Uterus (tissue), 4 donors: ENCODE measurements around the gene GATAD2B. TPM values are rescaled to one million over a fixed set of nuclear protein-coding genes. Genes with fewer than 3 reads are reported as not detected.

Source experiments
- DNase-seq, 2 donors: peaks; one replicate each; pipeline ENCODE4 v3.0.0-alpha.2; 2019 to 2020
- H3K27ac ChIP-seq, 2 donors: fragments of 200-600 bp; sonication (generic); 1 replicate in 1 of 2; 2 replicates in 1 of 2; pipeline ENCODE4 v1.5.1; 2016 to 2018
- H3K27me3 ChIP-seq, 2 donors: fragments of 200-600 bp; sonication (generic); one replicate each; pipeline ENCODE4 v1.5.1; 2018 to 2019; ENCODE audit warnings: control low read depth in 1 of 2
- H3K36me3 ChIP-seq, 2 donors: fragments of 200-600 bp; sonication (generic); one replicate each; pipeline ENCODE4 v1.5.1; 2019; ENCODE audit warnings: control low read depth in 1 of 2
- H3K4me1 ChIP-seq, 2 donors: fragments of 200-600 bp; sonication (generic); one replicate each; pipeline ENCODE4 v1.5.1; 2018 to 2019; ENCODE audit warnings: control low read depth in 1 of 2
- H3K4me3 ChIP-seq, 2 donors: fragments of 200-600 bp; sonication (generic); 1 replicate in 1 of 2; 2 replicates in 1 of 2; pipeline ENCODE4 v1.5.1; 2018 to 2019; ENCODE audit warnings: mild to moderate bottlenecking in 1 of 2
- H3K9me3 ChIP-seq, 2 donors: fragments of 200-600 bp; sonication (generic); one replicate each; pipeline ENCODE4 v1.5.1; 2019; ENCODE audit warnings: control low read depth in 1 of 2
- CTCF ChIP-seq, 4 experiments: fragments of 200-600 bp in 2 of 4; fragments of 450-650 bp in 2 of 4; sonication (generic) in 2 of 4; IDR thresholded peaks; one replicate each; pipeline ENCODE4 v1.5.1; 2016 to 2019; ENCODE audit warnings: antibody characterized with exemption in 4 of 4, mild to moderate bottlenecking in 2 of 4, moderate library complexity in 1 of 4
- POLR2A ChIP-seq, 2 donors: fragments of 450-650 bp; IDR thresholded peaks; one replicate each; pipeline ENCODE4 v1.6.1; 2016; ENCODE audit warnings: antibody characterized with exemption in 2 of 2, mild to moderate bottlenecking in 1 of 2, moderate library complexity in 1 of 2
- intact Hi-C: fragments of 100-400 bp; cut with DNase I; formaldehyde crosslinking; loops from one replicate; pipeline ENCODE4 v1.15.1; 2023; ENCODE audit warnings: low total_unique reads
- total RNA-seq, 4 donors: library from RNA; depleted of rRNA in 3 of 4; stranded (reverse); fragments of >200 nt in 3 of 4; gene quantifications; one replicate each; pipeline versions ENCODE4 v1.1.0 to v1.2.4, GENCODE V29; 2014 to 2023
- donor health status: DM: yes; HTN: yes; CAD: no.

GATAD2B gene
- total RNA-seq, 4 donors from 2014 or later = 7.1 to 79.0 (median 26.6) TPM

DNA sequence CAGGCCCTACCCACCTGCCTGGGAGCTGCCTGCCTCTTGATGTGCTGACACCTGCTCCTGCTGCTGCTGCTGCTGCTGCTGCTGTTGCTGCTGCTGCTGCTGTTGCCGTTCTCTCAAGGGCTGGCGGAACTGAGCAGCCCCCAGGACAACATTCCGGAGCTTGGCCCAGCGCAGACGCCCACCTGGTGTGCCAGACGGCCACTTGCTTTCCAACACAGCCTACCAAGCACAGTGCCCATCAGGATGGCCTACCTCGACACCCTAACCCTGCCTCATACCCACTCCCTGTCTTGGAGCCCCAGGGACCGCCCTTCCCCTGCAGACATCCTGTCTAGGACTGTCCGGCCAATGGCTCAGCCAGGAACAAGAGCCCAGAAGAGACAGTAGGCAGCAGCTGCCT lies 12.0 kb upstream of the GATAD2B start:
- intact Hi-C loops = no loop called here
- H3K36me3 ChIP-seq = no peaks in the 10 kb centered on the region
- no peaks in the 10 kb centered on the region for H3K4me1 ChIP-seq
- H3K27me3 ChIP-seq = no peaks in the 10 kb centered on the region
- no peak overlapping the region for H3K27ac ChIP-seq
- H3K4me3 ChIP-seq = no peak overlapping the region
- no peak for TF ChIP-seq POLR2A (IDR thresholded peaks at IDR 0.05)
- no peak for TF ChIP-seq CTCF (IDR thresholded peaks at IDR 0.05)
- DNase-seq = peak in 1 of 2 donors; percentile 4
- no peaks in the 10 kb centered on the region for H3K9me3 ChIP-seq

- Histone ChIP-seq H3K9me3 (no peaks in the 10 kb centered on the region), H3K4me3 (no peak overlapping the region), H3K27me3 (no peaks in the 10 kb centered on the region), H3K27ac (no peak overlapping the region), H3K4me1 (no peaks in the 10 kb centered on the region), H3K36me3 (no peaks in the 10 kb centered on the region)
- TF ChIP-seq POLR2A (IDR thresholded peaks at IDR 0.05) = no peak
- TF ChIP-seq CTCF (IDR thresholded peaks at IDR 0.05) = no peak
- no peak for DNase-seq
- intact Hi-C loops = no loop called here
Measured at GRCh38 chr1:153933955-153934354, 11.2 kb upstream of the GATAD2B start.

DNA sequence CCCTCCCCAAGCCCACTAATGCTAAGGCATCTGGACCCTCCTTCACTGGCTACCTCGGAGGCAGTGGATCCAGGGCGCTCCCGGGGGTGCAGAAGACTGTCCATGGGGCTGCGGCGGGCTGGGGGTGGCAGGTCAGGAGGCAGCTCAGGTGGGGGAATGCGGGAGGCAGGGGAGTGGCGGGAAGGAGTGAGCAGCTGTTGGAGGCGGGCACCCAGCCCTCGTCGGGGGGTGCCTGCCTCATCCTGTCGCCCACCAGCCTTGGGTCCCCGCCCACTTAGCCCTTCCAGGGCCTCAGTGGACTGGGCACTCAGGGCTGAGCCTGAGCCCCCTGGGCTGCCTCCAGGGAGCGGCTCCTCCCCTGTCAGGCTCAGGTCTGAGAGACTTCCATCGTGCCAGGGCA lies 10.7 kb upstream of the GATAD2B start:
- peak in 1 of 2 donors; percentile 10 for DNase-seq
- TF ChIP-seq CTCF (IDR thresholded peaks at IDR 0.05) = no peak
- TF ChIP-seq POLR2A (IDR thresholded peaks at IDR 0.05) = no peak

DNA sequence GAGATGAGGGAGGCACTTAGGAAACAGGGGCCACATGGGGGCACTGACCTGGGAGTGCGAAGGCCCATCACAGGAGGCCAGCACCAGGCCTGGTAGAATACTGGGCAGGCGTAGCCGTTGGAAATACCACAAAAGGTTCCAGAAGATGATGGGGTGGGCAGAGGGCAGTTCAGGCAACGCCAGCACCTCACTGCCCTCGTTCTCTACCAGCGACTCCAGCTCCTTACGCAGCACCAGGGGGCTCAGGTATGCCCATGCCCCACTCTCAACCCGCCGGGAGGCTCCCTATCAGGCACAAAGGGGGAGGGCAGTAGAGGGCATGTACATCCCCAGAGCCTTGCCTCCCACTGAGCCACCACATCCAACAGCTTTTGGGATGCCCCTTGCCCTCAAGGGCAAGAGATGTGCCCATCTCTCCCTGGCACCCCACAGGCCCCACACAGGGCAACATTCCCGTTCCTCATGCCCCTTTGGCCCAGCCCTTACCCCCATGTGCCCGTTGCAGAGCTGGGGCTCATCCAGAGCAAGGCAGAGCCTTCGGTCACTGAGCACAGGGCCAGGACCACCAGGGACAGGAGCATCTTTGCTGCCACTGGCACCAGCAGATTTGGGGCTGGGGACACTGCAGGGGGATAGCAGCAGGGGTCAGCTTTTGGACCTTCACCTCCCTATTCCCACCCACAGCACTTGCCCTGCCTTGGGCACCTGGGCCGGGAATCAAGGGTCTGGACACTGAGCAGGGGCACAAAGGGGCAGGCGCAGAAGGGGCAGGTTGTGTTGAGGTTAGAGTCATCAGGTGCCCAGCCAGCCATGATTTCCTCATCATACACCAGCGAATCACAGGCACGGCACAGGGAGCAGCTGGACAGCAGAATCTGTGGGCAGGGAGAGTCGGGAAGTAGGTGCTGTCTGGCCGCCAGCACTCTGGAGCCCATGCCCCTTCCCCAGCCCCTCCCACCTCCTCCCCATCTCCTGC lies 9.7 kb upstream of the GATAD2B start:
- Histone ChIP-seq H3K4me1 (no peaks in the 10 kb centered on the region), H3K27ac (no peak overlapping the region), H3K4me3 (no peak overlapping the region), H3K27me3 (no peaks in the 10 kb centered on the region), H3K9me3 (no peaks in the 10 kb centered on the region), H3K36me3 (no peaks in the 10 kb centered on the region)
- no peak for TF ChIP-seq CTCF (IDR thresholded peaks at IDR 0.05)
- TF ChIP-seq POLR2A (IDR thresholded peaks at IDR 0.05) = no peak
- intact Hi-C loops = no loop called here
- DNase-seq = no peak

More for the DNA sequence above, 10.7 kb upstream of the GATAD2B start:
- Histone ChIP-seq H3K36me3 (no peaks in the 10 kb centered on the region), H3K27me3 (no peaks in the 10 kb centered on the region), H3K4me1 (no peaks in the 10 kb centered on the region), H3K9me3 (no peaks in the 10 kb centered on the region), H3K4me3 (no peak overlapping the region), H3K27ac (no peak overlapping the region)
- intact Hi-C loops = no loop called here
